BJ (cell line): ENCODE measurements around the gene STK24. TPM values are rescaled to one million over a fixed set of nuclear protein-coding genes. Genes with fewer than 3 reads are reported as not detected.

Source experiments
- CTCF ChIA-PET: fragments of 350-600 bp; formaldehyde crosslinking; extraction: SDS; loops from one replicate; lab custom pipeline; 2021; ENCODE audit warnings: antibody characterized with exemption, inconsistent platforms; lab: Yijun Ruan, JAX
- POLR2A ChIA-PET: fragments of 300-600 bp; sonication (Branson Sonifier 250); formaldehyde crosslinking; extraction: SDS; loops from one replicate; lab custom pipeline; 2021; ENCODE audit warnings: antibody characterized with exemption; lab: Charles Lee
- DNase-seq: peaks from one replicate; pipeline ENCODE4 v3.0.0-alpha.2; 2011; ENCODE audit warnings: low read depth
- H3K27me3 ChIP-seq: 2 replicates; pipeline ENCODE4 v1.6.0; 2011; ENCODE audit warnings: low read length; ENCODE audit not compliant: control insufficient read depth, insufficient read depth
- H3K36me3 ChIP-seq: 2 replicates; pipeline ENCODE4 v1.5.1; 2011; ENCODE audit warnings: low read length; ENCODE audit not compliant: control insufficient read depth, insufficient read depth
- H3K4me3 ChIP-seq: 2 replicates; pipeline ENCODE4 v1.5.1; 2011; ENCODE audit warnings: low read depth, mild to moderate bottlenecking, control low read depth, low read length
- polyA plus RNA-seq: library from polyadenylated mRNA; depleted of rRNA; stranded (reverse); fragments of >200 nt; gene quantifications from 2 replicates; pipeline ENCODE4 v1.2.3, GENCODE V29; 2011
- TF ChIP-seq, protein P1 (sequence below): IDR thresholded peaks from 2 replicates; pipeline ENCODE4 v1.5.1; 2011; ENCODE audit warnings: low read depth, mild to moderate bottlenecking, control low read depth, inconsistent platforms, low read length, moderate library complexity; ENCODE audit not compliant: insufficient read depth

Gene STK24
- polyA plus RNA-seq, 1 experiment = 32.8 TPM

GRCh38 chr13:98449273-98449672 is 127.6 kb downstream of the STK24 start:
- CTCF ChIA-PET = interaction anchor here (1.8 to 2.5 kb wide), 2 partner anchors 204 to 223 kb away, joined by 10 to 12 read pairs; no protein-coding TSS in a partner anchor
- peaks cover 38% of the 10 kb centered on the region for H3K36me3 ChIP-seq
- no peak overlapping the region for H3K4me3 ChIP-seq
- TF ChIP-seq, protein P1, sequence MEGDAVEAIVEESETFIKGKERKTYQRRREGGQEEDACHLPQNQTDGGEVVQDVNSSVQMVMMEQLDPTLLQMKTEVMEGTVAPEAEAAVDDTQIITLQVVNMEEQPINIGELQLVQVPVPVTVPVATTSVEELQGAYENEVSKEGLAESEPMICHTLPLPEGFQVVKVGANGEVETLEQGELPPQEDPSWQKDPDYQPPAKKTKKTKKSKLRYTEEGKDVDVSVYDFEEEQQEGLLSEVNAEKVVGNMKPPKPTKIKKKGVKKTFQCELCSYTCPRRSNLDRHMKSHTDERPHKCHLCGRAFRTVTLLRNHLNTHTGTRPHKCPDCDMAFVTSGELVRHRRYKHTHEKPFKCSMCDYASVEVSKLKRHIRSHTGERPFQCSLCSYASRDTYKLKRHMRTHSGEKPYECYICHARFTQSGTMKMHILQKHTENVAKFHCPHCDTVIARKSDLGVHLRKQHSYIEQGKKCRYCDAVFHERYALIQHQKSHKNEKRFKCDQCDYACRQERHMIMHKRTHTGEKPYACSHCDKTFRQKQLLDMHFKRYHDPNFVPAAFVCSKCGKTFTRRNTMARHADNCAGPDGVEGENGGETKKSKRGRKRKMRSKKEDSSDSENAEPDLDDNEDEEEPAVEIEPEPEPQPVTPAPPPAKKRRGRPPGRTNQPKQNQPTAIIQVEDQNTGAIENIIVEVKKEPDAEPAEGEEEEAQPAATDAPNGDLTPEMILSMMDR = no peak
- POLR2A ChIA-PET = no interaction called here
- DNase-seq = no peak
- H3K27me3 ChIP-seq = no peaks in the 10 kb centered on the region

DNA sequence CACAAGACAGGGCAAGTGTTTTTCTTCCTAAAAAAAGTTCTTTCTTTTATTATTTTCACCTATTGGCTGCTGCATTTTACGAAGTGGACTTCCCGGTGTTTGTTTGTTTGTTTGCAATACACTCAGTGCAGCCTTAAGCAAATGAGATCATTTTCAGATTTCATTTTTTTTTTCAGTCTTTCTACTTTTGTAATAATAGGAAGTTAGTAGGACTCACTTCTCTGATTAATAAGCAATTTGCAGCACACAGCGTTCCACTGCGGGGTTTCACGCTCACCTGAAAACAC is 128.3 kb downstream of the STK24 start:
- ChIA-PET POLR2A (no interaction called here), CTCF (interaction anchor here (1.0 to 7.1 kb wide), 7 partner anchors 107 to 279 kb away, joined by 3 to 91 read pairs (median 4); no protein-coding TSS in a partner anchor)
- DNase-seq = no peak
- TF ChIP-seq, protein P1 = no peak
- H3K4me3 ChIP-seq = no peak overlapping the region
- H3K27me3 ChIP-seq = no peaks in the 10 kb centered on the region
- H3K36me3 ChIP-seq = peaks cover 38% of the 10 kb centered on the region

DNA sequence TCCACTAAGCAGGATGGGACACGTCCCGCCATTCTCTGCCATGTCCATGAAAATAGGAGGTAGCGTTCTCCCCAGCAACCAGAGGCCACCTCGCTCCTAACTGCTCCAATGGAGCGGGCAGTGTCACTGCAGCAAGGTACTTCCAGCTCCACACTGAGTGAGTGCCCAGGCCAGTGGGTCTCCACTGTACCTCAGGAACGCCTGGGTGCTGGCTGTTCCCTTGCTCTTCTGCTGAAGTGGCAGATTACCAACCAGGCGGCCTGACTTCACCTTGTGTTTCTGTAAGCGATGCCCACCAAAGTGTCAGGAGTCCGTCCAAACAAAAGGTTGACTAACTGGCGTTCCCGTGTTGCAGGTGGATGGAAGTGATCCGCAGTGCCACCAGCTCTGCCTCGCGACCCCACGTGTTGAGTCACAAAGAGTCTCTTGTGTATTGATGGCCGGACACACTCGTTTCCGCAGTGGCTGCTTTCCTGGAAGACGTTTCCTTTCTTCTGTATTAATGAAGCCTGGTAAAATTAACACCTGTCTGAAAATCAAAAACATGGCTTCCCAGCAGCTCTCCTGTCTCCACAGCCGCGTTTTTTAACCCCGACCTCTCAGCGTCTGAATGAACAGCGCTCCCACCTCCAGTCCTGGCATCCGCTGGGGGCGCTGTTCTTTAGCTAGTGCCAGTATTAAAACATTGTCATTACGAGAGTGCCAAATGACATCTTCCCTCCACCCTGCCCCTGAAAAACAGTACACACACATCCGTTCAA is 128.8 kb downstream of the STK24 start:
- no peak for DNase-seq
- ChIA-PET POLR2A (no interaction called here), CTCF (interaction anchor here (0.5 to 7.1 kb wide), 10 partner anchors 19 to 280 kb away, joined by 3 to 91 read pairs (median 3); no protein-coding TSS in a partner anchor)
- H3K27me3 ChIP-seq = no peaks in the 10 kb centered on the region
- no peak overlapping the region for H3K4me3 ChIP-seq
- TF ChIP-seq, protein P1 = peak; percentile 69
- H3K36me3 ChIP-seq = peaks cover 38% of the 10 kb centered on the region

DNA sequence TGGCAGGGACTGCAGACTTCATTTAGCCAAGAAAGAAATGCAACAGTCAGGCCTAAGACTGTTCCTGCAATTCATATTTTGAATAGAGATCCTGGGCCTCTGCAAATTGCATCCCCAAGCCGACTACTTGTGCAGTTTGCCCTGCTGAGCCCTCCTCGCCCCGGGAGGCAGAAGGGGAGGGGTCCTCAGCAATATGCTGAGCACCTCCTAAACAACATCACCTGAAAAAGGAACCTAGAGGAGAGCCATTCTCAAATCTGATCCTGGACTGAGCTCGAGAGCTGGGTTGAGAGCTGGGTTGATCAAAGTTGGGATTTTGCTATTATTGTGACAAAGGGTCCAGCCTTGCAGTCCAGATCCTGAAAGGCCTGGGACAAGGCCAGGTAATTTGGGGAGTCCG is 129.8 kb downstream of the STK24 start:
- CTCF ChIA-PET = interaction anchor here (0.5 to 7.1 kb wide), 6 partner anchors 20 to 227 kb away, joined by 3 to 91 read pairs (median 14); no protein-coding TSS in a partner anchor
- peaks cover 42% of the 10 kb centered on the region for H3K36me3 ChIP-seq
- no peak for DNase-seq
- POLR2A ChIA-PET = interaction anchor here (0.5 kb wide), 1 partner anchor 126 kb away, joined by 3 read pairs; no protein-coding TSS in a partner anchor
- TF ChIP-seq, protein P1 = no peak
- no peak overlapping the region for H3K4me3 ChIP-seq
- H3K27me3 ChIP-seq = no peaks in the 10 kb centered on the region

- TF ChIP-seq, protein P1 = no peak
- CTCF ChIA-PET = interaction anchor here (0.8 to 7.1 kb wide), 17 partner anchors 8 to 588 kb away, joined by 3 to 91 read pairs (median 6); no protein-coding TSS in a partner anchor
- peaks cover 39% of the 10 kb centered on the region for H3K36me3 ChIP-seq
- no peak overlapping the region for H3K4me3 ChIP-seq
- no peaks in the 10 kb centered on the region for H3K27me3 ChIP-seq
- POLR2A ChIA-PET = no interaction called here
- DNase-seq = no peak
These were observed 130.7 kb downstream of the STK24 start for GRCh38 chr13:98446234-98446621.
